Measurements from ENCODE around the gene SPEM2.

SPEM2 gene

DNA sequence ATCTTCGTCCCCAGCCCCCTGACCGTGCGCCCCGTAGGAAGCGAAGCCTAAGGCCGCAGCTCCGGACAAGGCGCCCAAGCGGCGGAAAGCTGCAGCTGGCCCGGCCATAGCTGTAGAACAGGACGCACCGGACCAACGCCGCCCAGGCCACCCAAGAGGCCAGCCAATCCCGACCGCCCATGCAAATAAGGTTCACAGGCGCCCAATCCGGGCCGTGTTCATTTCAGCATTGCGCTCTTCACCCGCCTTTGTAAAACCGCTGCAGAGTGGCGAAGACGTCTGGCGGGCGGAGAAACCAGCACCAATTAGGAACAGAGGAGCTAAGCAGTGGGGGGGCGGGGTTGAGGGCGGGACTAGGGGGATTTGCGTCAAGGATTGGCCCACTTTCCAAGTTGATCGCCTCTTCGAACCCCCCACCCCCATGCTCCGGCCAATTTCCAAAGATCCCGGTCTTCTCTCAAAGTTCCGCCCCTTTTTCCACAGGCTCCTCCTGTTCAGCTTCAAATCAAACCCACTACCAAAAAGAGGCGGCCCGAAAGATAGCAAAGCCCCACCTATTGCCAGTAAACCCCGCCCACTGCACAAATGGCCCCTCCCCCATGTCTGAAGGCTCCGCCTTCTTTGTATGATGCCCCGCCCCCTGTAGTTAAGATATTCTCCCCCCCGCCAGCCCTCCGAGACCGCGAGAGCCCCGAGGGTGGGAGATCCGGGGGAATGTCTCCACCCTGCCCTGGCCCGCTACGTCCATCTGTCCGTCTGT is 21.3 kb upstream of the SPEM2 start, which contains the start of gene TMEM256:
Gene TMEM256, minus strand, starts transcription at position 121 of the 760 bp plus-strand sequence. Its CDS starts 13 bp downstream, at position 108.
- peak; percentile 71 for DNase-seq (ENCODE audit: low read depth)

DNA sequence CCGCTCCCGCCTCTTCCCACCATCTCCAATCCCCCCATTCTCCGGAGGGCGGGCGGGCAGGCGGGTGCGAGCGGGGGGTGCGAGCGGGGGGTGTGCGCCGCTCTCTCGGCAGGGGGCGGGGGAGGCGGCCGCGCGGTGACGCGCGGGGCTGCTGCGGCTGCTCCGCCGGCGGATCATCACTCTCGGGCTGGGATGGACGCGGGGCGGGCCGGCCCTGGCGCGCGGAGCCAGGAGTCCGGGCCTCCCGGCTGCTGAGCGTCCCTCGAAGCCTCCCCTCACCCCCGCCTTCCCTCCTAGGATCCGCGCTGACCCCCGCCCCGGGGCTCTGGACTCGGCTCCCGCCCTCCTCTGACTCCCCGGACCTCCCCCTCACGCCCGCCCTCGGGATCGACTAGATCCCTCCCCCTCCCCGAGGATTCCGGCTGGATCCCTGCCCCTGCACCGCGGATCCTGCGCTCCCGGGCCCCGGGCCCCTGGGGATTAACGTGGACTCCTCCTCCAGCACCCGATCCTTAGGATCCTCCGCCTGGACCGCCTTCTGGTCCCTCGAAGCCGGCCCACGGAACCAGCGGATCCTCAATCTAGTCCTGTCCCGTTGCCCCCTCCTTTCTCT is 20.6 kb upstream of the SPEM2 start:
- DNase-seq (ENCODE audit: low read depth) = no peak

DNA sequence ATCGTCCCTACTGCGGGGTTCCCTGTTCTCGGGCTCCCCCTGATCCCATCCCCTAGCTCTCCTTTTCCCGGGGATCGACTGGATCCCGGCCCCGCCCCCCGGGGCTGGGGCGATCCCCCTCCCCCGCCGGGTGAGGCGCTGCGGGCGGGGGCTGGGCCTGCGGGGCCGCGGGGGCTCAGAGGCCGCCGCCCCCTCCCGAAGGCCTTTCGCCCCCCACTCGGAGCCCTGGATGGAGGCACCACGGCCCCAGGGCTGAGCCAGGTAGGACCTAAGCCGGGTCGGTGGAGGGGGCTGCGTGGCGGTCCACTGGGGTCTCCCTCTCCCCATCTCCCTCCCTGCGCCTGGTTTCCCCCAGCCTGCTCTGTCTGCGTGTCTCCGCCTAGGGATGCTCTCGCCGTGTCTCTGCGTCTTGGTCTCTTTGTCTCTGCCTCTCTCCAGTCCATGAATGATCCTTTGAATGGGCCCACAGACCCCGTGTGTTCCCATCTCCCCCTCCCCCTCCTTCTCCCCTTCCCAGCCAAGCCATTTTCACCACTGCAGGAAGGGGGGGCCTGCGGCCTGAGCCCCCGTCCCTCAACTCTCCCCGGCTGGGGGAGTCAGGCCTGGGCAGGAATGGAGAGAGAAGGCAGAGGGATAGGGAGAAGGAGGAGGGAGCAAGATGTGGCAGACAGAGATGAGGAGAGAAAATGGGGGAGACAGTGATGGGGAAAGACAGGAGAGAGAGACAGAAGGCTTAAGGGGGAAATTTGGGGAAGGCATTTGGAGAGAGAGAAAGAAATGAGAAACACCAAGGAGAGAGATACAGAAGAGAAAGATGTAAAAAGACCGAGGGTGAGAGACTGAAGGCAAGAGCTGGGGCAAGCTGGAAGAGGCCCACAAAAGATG is 19.8 kb upstream of the SPEM2 start:
- DNase-seq (ENCODE audit: low read depth) = no peak

DNA sequence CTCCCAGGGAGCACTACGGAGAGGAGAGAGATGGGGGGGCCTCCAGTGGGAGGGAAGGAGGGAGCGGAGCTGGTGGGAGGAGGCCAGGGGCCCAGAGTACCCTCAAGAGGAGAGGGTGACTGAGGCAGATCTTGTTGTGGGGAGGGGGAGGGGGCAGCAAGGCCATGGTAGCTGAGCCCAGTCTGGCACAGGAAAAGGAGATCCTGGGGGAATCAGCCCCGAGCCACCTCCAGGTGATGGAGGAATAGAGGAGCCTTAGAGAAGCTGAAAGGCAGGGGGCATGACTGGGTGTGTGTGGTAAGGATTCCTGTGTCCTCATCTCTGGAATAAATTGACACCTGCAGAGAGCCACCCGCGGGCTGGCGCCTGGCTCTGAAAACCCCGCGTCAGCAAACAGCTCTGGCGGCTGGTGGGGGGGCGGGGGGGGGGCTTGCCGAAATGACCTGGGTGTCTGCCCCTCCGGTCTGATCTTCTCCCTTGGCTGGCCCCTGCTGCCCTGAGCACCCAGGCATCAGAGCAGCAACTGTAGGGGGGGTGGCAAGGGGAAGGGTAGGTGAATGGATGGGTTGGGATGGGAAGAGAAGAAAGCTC is 19.1 kb upstream of the SPEM2 start:
- no peak for DNase-seq (ENCODE audit: low read depth)

DNA sequence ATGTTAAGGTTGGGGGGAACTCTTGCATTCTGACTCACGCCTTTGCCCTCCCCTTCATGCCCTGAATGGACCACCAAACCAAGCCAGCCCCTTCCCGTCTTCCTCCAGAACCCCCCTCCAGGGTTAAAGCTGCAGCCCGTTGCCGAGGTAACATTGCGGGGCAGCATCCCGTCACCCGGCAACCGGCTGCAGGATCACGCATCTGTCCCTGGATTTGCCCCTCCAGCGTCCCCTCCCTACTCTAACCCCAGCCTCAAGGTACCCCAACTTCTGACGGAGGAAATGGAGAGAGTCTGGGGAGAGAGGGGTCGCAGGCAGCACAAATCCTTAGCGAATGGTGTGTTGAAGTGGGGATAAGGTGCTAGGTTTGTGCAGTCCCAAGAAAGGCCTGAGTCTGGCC is 18.3 kb upstream of the SPEM2 start:
- no peak for DNase-seq (ENCODE audit: low read depth)

DNA sequence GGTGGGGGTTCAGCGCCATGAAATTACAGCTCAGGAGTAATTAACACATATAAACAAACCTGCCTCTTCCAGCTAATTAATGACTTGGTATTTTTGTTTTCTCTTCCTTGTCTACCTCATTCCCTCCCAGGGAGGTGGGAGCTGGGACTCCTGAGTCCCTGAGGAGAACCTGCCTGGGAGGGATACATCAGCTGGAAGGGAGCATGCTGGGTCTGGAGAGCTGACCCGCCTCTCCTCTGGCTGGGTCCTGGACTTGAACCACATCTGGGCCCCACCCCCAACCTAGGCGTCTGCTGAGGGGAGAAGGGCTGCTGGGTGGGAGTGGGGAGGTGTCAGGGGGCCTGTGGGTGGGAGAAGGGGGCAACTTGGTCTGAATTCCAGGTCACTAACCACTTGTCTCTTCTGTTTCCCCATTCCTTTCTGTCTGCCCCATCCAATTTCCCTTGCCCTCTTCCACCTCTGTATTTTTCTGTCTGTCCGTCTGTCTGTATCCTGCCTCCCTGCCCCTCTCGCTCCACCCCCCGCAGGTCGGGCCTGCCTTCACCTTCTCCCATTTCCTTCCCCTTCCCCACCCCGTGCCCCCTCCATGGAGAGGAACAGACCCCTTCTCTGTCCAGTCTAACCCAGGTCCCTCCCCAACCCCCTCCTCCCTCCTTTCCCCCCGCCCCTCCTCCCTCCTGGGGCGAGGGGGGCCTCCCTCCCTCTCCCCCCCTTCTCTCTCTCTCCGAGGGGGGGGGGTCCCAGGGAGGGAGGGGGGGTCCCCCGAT is 17.7 kb upstream of the SPEM2 start, which contains the start of gene NLGN2:
Gene NLGN2, plus strand, starts transcription at position 361 of the 767 bp plus-strand sequence. CDS start 411 bp downstream, outside the sequence.
- no peak for DNase-seq (ENCODE audit: low read depth)

DNA sequence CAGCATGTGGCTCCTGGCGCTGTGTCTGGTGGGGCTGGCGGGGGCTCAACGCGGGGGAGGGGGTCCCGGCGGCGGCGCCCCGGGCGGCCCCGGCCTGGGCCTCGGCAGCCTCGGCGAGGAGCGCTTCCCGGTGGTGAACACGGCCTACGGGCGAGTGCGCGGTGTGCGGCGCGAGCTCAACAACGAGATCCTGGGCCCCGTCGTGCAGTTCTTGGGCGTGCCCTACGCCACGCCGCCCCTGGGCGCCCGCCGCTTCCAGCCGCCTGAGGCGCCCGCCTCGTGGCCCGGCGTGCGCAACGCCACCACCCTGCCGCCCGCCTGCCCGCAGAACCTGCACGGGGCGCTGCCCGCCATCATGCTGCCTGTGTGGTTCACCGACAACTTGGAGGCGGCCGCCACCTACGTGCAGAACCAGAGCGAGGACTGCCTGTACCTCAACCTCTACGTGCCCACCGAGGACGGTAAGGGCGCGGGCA is 17.1 kb upstream of the SPEM2 start:
- no peak for DNase-seq (ENCODE audit: low read depth)

DNA sequence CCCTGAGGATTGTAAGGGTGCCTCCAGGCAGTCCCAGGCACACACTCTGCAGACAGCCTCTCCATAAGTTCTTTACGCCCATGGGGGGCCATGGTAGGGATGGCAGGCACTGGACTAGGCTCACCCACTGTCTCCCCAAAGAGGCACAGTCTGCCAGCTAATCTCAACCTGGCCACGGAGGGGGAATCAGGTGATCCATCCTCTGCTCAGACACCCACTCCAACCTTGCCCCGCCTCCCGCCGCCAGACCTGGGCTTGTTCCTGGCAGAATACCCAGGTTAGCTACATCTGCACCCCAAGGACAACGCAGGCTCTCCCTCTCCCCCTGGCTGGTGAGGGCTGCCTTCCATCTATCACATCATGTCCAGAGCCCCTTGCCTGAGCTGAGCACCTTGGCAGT is 16.6 kb upstream of the SPEM2 start:
- DNase-seq (ENCODE audit: low read depth) = no peak

DNA sequence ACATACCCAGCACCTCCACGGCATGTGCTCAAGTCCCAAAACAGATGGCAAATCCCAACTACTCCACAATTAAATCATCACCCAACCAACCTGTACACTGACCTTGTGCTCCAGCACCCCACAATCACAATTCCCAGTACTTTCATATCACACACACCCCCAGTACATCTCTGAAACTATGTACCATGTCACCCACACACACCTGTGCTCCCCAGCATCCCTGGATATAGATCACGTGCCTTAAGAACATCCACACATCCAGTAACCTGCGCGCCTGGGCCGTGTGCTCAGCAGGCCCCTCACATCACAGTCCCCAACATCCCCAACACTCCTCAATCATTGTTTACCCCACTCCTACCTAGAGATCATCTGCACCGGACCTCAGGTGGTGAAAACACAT is 15.7 kb upstream of the SPEM2 start:
- DNase-seq (ENCODE audit: low read depth) = no peak

DNA sequence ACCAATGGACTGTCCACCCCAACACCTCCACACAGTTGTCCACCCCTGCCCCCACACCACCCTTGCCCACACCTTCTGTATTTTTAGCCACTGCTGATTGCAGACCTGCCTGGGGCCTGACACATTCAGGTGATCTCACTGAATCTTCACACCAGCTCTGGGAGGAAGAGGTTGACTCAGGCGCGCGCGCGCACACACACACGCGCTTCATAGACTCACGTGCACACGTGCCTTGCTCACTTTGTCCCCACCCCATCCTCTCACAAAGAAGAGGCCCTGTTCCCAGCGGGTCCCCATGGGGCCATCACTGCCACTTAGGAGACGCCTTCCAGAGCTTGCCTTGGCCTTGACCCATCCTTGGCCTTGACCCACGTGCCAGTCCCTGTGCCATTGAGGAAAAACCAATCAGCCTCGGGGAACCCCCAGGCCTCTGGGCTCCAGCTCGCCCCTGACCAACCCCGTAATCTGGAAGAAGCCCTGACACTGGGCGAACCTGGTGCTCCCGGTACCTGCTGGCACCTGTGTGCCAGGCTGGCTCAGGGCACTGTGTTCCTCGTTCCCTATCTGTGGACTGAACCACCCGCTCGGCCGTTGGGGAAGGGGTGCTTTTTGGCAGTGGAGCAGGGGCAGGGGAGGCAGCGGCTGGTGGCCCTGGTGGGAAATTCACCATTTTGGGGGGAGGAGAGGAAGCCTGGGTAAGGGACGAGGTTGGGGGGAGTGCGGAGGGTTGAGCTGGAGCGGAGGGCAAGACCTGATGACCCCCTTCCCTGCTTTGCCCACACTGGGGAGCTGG is 14.6 kb upstream of the SPEM2 start:
- no peak for DNase-seq (ENCODE audit: low read depth)

DNA sequence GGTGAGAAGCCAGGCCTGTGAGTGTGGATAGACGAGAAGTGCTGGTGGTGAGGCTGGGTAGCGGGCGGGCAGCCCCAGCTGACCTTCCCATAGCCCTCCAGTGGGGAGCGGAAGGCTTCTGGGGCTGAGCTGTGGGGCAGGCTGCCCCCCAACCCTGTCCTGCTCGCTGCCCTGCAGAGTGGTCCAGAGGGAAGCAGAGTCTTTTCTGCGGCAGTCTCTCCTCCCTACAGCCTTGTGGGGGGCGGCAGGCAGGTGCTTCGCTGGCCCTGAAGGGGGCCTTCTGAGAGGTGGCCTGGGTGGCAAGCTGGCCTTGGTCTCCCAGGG is 14.0 kb upstream of the SPEM2 start:
- DNase-seq (ENCODE audit: low read depth) = no peak

DNA sequence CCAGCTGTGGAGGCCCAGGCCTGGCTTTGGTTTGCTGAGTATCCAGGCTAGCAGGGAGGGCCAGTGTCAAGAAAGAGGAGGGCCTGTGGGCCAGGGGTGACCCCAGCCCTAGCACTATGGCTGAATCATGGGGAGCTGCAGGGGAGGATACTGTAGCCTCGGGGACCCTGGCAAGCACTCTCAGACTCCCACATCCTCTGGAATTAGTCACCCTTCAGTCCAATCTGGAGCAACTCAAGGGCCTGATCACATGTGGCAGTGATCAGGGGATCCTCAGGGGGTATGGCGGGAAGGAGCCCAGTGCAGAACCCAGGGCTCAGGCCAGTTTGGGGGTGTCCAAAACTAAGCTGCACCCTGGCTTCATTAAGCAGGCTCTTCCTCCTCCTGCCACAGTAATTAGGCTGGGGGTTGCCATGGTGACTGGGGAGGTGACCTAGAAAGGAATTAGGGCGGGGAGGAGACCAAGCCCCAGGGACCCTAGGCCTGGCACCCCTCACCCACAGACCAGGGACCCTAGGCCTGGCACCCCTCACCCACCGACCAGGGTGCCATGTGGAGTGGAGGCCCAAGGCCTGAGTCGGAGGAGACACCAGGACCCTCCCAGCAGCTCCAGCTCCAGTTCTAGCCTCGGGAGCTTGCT is 11.9 kb upstream of the SPEM2 start:
- no peak for DNase-seq (ENCODE audit: low read depth)

DNA sequence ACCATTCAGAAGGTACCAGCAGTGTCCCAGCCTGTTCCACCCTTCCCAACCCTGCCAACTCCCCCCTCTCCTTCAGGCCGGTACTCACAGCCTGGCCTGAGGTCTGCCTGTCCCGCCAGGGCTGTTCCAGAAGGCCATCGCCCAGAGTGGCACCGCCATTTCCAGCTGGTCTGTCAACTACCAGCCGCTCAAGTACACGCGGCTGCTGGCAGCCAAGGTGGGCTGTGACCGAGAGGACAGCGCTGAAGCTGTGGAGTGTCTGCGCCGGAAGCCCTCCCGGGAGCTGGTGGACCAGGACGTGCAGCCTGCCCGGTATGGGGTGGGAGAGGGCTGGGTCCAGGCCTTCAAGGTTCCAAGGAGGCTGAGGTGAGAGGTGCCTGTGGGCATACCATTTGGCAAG is 10.6 kb upstream of the SPEM2 start:
- DNase-seq (ENCODE audit: low read depth) = no peak

DNA sequence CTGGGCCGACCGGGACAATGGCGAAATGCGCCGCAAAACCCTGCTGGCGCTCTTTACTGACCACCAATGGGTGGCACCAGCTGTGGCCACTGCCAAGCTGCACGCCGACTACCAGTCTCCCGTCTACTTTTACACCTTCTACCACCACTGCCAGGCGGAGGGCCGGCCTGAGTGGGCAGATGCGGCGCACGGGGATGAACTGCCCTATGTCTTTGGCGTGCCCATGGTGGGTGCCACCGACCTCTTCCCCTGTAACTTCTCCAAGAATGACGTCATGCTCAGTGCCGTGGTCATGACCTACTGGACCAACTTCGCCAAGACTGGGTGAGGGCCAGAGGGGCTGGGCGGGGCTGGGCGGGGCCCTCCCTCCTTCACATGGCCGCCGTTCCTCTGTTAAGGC is 9.6 kb upstream of the SPEM2 start:
- no peak for DNase-seq (ENCODE audit: low read depth)

DNA sequence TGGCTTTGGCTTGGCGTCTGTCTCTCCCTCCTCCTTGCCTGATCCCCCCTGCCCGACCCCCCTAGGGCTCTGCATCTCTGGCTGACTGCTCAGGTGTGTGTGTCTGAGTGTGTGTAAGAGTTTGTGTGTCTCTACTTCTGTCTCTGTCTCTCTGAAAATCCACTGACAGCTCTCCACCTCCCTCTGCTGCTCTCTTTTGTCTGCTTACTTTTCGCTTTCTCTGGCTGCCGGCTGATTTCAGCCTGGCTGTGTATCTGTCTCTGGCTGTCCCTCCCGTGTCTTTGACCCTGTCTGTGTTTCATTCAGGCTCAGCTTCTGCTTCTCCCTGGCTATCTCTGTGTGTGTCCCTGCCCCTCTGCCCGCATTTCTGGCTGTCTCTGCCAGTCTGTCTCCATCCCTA is 9.1 kb upstream of the SPEM2 start:
- DNase-seq (ENCODE audit: low read depth) = no peak

DNA sequence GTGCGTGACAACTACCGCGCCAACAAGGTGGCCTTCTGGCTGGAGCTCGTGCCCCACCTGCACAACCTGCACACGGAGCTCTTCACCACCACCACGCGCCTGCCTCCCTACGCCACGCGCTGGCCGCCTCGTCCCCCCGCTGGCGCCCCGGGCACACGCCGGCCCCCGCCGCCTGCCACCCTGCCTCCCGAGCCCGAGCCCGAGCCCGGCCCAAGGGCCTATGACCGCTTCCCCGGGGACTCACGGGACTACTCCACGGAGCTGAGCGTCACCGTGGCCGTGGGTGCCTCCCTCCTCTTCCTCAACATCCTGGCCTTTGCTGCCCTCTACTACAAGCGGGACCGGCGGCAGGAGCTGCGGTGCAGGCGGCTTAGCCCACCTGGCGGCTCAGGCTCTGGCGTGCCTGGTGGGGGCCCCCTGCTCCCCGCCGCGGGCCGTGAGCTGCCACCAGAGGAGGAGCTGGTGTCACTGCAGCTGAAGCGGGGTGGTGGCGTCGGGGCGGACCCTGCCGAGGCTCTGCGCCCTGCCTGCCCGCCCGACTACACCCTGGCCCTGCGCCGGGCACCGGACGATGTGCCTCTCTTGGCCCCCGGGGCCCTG is 8.3 kb upstream of the SPEM2 start:
- no peak for DNase-seq (ENCODE audit: low read depth)

DNA sequence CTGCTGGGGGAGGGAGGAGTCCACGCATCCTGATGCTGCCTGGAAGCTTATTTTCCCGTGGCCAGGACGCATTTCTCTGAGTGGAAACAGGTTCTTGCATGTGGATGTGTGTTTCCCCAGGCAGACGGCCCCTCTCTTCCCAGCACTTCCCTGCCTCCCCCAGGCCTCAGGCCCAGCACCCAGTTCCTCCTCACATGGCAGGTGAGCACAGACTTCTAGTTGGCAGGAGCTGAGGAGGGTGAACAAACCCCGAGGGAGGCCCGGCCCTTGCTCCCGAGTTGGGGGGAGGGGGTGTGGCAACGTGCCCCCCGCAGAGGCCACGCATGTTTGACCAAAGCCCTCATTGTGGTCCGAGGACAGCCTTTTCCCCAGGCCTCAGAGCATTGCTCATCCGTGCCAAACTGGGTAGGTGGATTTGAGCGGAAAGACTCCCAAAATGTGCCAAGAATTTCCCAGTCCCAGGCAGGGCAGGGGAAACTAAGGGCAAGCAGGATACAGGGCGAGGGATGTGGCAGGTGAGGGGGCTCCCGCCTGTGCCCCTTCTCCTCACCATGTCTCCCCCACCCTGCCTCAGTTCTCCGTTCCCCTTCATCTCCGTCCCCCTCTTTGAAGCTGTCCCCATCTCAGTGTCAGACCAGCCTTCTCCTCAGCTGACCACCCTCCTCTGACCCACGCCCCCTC is 6.8 kb upstream of the SPEM2 start:
- DNase-seq (ENCODE audit: low read depth) = no peak

DNA sequence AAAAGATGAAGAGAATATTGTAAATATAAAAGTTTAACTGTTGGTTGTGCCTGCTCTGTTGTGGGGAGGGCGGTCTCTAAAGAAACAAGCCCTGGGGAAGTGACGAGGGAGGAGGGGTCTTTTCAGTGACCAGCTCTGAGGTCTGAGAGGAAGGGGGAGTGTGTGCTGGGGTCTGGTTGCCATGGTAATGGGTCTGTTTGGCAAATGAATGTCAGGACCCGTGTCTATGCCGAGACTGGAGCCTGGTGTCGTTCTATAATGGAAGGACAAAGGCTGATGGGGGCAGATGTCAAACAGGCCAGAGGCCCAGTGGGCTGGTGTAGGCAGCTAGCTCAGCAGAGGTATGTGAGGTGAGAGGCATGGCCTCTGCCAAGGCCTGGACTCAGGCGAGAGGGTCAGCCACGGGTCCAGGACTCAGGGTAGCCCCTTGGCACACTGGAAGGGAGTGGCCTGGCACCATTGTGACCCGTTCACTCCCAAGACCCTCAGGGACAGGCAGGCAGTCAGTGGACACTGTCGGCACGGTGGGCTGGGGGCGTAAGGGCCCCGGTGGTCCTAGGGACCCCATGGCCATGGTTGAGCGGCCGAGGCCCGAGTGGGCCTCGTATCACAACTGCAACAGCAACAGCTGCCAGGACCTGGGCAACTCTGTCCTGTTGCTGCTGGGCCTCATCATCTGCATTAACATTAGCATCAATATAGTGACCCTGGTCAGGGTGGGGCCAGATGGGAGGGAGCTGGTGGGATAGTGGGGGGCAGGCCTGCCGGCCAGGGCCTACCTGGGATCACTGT is 5.4 kb upstream of the SPEM2 start, which contains the start of gene SPEM1:
Gene SPEM1, plus strand, starts transcription at position 506 of the 792 bp plus-strand sequence. Its CDS starts 61 bp downstream, at position 567.
- no peak for DNase-seq (ENCODE audit: low read depth)

All from CMK (cell line).